A549 (cell line): Measurements from ENCODE around the gene ZIM2.

Experiments
- FOSB ChIP-seq: fragments of 250-450 bp; sonication (Bioruptor Pico); IDR thresholded peaks from 2 replicates; pipeline ENCODE4 v1.5.0; 2020; ENCODE audit warnings: mild to moderate bottlenecking, moderate library complexity
- POLR2A ChIP-seq: IDR thresholded peaks from 2 replicates; pipeline ENCODE4 v1.6.1; 2012; ENCODE audit warnings: mild to moderate bottlenecking, low read length
- RAD21 ChIP-seq, 2 experiments: fragments of >200 bp in 1 of 2; sonication (Bioruptor Twin) in 1 of 2; formaldehyde crosslinking in 1 of 2; IDR thresholded peaks in 1 of 2; conservative IDR thresholded peaks in 1 of 2; 2 replicates in 1 of 2; 3 replicates in 1 of 2; pipeline ENCODE4 v1.6.1; 2012 to 2018; ENCODE audit warnings: inconsistent platforms in 1 of 2
- RNF2 ChIP-seq: fragments of 200-600 bp; sonication (generic); IDR thresholded peaks from 2 replicates; pipeline ENCODE4 v1.6.1; 2016; ENCODE audit warnings: low read depth, mild to moderate bottlenecking, antibody characterized with exemption, moderate library complexity, borderline replicate concordance
- TF ChIP-seq, protein P1 (sequence below): fragments of >200 bp; sonication (Bioruptor Twin); formaldehyde crosslinking; IDR thresholded peaks from 3 replicates; pipeline ENCODE4 v1.5.1; 2016

DNA sequence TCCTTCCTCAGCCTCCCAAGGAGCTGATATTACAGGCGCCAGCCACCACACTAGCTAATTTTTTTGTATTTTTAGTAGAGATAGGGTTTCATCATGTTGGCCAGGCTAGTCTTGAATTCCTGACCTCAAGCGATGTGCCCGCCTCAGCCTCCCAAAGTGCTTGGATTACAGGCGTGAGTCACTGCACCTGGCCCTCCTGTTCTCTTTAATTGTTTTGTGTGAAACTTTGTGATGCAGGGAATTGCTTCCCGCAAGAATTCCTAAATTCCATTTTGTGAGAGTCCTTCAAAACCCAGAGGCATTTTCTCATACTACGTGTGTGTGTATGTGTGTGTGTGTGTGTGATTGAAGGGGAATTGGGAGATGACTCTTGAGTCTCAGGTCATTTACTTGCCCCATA lies 104.0 kb downstream of the ZIM2 start:
- TF ChIP-seq POLR2A (no peak), FOSB (CRISPR knock-in tag) (no peak), RNF2 (no peak), RAD21 (conservative IDR thresholded peaks at IDR 0.05 in 1 of 2, IDR thresholded peaks at IDR 0.05 in 1 of 2) (no peak)
- TF ChIP-seq, protein P1, sequence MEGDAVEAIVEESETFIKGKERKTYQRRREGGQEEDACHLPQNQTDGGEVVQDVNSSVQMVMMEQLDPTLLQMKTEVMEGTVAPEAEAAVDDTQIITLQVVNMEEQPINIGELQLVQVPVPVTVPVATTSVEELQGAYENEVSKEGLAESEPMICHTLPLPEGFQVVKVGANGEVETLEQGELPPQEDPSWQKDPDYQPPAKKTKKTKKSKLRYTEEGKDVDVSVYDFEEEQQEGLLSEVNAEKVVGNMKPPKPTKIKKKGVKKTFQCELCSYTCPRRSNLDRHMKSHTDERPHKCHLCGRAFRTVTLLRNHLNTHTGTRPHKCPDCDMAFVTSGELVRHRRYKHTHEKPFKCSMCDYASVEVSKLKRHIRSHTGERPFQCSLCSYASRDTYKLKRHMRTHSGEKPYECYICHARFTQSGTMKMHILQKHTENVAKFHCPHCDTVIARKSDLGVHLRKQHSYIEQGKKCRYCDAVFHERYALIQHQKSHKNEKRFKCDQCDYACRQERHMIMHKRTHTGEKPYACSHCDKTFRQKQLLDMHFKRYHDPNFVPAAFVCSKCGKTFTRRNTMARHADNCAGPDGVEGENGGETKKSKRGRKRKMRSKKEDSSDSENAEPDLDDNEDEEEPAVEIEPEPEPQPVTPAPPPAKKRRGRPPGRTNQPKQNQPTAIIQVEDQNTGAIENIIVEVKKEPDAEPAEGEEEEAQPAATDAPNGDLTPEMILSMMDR, result no peak
